Measurements from ENCODE around the gene CHERP.
"Not testable (repeated sequence)": the region's sequence is repeated elsewhere in the genome, so short reads cannot be mapped to it uniquely, and the experiment has no call there.

Gene CHERP

GRCh38 chr19:16520074-16520973, 21.9 kb downstream of the CHERP start:
- no peak for DNase-seq (ENCODE audit: low read depth in 2 of 2)

- no peak for DNase-seq (ENCODE audit: low read depth in 2 of 2)
These were observed 23.0 kb downstream of the CHERP start for GRCh38 chr19:16519230-16519687.

- DNase-seq (ENCODE audit: low read depth in 2 of 2), result no peak
These were observed 23.6 kb downstream of the CHERP start for GRCh38 chr19:16518483-16519229.

DNA sequence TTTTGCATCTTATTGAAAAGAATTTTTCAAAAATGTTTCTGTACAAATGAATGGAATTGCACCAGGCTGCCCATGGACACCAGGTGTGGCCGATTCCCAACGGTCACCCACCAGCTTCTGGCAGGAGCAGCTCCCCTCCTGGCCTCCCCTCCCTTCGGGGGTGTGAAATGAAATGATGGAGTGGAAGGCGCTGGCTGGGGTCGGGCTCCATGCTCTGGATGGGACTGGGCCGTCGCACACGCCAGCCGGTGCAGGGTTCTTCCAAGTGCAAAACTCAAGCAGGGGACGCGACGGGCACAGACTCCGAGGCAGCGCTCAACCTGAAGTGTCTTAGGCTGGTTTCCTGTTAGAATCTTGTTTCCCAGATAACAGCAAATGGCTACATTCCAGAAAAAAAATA, 24.2 kb downstream of the CHERP start:
- DNase-seq (ENCODE audit: low read depth in 2 of 2), result no peak

GRCh38 chr19:16516923-16517610, 25.2 kb downstream of the CHERP start:
- DNase-seq (ENCODE audit: low read depth in 2 of 2), result no peak

DNA sequence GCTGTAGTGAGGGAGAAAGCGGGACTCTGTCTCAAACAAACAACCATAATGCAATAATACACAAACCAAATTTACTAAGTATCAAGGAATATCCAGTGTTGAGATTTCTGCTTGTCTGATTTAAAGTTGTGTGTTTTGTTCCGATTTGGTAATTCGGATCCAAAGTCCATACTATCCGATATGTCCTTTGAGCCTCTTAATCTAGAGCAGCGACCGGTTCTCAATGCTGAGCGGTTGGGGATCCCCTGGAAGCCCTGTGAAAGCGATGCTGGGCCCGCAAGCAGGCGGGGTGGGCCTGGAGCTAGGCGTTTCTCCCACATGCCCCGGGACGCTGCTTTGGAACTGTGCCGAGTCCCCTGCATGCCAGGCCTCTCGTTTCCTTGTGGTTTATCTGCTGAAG, 25.9 kb downstream of the CHERP start:
- no peak for DNase-seq (ENCODE audit: low read depth in 2 of 2)

DNA sequence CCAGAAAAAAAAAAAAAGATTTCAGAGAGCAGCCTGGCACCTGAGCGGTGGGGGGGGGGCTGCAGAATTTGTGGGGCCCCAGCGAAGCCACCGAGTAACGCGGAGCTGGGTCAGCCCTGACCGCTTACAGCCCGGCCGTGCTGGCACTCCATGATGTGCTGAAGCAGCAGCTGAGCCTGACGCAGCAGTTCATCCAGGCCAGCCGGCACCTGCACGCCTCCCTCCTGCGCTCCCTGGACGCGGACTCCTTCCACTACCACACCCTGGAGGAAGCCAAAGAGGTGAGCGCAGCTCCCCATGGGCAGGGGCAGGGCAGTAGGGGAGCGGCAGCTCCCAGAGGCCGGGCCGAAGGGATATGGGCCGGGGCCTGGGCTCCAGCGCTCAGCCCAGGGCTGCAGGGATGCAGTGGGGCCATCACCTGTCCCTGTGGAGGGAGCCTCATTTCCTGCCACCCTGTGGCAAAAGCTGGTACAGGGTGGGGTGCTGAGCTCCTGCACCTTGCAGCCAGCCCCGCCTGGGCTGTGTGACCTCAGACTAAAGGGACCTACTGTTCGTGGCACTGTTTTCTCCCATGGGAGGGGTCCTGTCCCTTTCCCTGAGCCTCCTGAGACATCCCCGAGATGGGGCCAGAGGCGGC, 27.7 kb downstream of the CHERP start:
- DNase-seq (ENCODE audit: low read depth in 2 of 2), result no peak

DNA sequence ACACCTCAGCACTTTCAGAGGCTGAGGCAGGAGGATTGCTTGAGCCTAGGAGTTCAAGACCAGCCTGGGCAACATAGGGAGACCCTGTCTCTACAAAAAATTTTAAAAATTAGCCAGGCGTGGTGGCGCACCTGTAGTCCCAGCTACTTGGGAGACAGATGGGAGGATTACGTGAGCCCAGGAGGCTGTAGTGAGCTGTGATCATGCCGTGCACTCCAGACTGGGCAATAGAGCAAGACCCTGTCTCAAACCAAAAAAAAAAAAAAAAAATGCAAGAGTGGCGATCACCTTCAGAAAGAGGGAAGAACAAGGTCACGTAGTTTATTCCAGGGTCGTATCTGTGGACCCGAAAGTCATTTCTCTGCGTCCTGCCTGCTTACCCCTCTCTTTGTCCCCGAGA, 29.6 kb downstream of the CHERP start:
- DNase-seq (ENCODE audit: low read depth in 2 of 2), result not testable (repeated sequence)

DNA sequence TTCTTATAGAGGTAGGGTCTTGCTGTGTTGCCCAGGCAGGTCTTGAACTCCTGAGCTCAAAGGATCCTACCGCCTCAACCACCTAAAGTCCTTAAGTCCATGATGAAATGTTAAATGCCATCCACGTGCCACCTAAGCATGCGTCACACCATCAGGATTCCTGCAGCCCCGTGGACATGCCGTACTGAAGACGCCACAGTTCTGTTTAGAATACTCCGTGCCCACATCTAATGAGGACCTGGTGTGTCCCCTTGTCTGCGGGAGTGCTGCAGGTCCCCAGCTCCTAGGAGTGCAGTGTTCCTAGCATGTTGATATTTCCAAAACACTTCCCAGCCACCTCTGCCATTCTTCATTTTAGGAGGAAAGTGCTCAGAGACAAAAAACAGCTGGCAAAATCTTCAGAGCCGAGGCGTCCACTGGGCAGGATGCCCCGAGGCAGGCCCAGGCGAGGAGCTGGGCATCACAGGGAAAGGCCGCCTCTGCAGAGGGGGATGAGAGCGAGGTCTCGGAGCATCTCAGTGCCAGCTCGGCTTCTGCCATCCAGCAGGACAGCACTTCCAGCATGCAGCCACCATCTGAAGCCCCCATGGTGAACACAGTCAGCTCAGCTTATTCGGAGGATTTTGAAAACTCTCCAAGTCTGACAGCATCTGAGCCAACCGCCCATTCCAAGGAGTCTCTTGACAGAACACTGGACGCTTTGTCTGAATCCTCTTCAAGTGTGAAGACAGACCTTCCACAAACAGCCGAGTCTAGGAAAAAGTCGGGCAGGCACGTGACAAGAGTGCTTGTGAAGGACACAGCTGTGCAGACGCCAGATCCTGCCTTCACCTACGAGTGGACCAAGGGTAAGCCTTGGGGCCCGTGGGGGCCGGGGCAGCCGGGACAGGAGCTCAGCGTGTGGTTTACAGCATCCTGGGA, 32.8 kb downstream of the CHERP start:
- DNase-seq (ENCODE audit: low read depth in 2 of 2), result no peak

DNA sequence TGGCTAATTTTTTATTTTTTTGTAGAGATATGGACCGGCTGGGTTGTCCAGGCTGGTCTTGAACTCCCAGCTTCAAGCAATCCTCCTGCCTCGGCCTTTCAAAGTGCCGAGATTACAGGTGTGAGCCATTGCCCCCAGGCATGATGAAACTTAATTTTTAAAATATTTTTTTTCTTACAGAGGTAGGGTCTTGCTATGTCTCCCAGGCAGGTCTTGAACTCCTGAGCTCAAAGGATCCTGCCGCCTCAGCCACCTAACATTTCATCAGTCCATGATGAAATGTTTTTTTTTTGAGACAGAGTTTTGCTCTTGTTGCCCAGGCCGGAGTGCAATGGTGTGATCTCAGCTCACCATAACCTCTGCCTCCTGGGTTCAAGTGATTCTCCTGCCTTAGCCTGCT, 33.7 kb downstream of the CHERP start:
- no peak for DNase-seq (ENCODE audit: low read depth in 2 of 2)

- DNase-seq (ENCODE audit: low read depth in 2 of 2), result no peak
These were observed 35.3 kb downstream of the CHERP start for GRCh38 chr19:16506961-16507360.

DNA sequence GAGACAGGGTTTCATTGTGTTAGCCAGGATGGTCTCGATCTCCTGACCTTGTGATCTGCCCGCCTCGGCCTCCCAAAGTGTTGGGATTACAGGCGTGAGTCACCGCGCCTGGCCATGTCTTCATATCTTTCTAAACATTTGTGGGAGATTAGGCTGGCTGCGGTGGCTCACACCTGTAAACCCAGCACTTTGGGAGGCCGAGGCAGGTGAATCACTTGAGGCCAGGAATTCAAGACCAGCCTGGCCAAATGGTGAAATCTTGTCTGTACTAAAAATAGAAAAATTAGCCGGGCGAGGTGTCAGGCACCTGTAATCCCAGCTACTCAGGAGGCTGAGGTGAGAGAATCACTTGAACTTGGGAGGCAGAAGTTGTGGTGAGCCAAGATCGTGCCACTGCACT, 36.1 kb downstream of the CHERP start:
- not testable (repeated sequence) for DNase-seq (ENCODE audit: low read depth in 2 of 2)

GRCh38 chr19:16504271-16504670, 38.0 kb downstream of the CHERP start:
- no peak for DNase-seq (ENCODE audit: low read depth in 2 of 2)

GRCh38 chr19:16497837-16498236, 44.4 kb downstream of the CHERP start:
- DNase-seq (ENCODE audit: low read depth in 2 of 2), result no peak

DNA sequence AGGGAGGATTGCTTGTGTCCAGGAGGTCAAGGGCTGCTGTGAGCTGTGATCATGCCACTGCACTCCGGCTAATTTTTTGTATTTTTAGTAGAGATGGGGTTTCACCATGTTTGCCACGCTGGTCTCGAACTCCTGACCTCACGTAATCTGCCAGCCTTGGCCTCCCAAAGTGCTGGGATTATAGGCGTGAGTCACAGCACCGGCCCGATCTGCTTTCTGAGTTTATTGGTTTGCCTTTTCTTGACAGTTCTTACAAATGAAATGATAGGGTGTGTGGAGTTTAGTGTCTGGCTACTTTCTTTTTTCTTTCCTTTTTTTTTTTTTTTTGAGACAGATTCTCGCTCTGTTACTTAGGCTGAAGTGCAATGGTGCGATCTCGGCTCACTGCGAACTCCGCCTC, 45.2 kb downstream of the CHERP start:
- no peak for DNase-seq (ENCODE audit: low read depth in 2 of 2)

DNA sequence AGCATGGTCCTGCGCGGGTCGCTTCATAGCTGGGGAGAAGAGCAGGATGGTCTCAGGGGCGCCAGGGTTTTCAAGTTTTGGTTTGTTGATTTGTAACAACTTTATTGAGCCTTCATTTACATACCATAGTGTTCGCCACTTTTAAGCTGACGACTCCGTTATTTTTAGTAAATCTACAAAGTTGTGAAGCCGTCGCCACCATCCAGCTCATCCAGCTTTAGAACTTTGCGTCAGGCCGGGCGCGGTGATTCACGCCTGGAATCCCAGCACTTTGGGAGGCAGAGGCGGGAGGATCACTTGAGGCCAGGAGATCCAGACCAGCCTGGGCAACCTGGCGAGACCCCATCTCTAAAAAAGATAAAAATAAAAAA, 45.6 kb downstream of the CHERP start:
- DNase-seq (ENCODE audit: low read depth in 2 of 2), result no peak

GRCh38 chr19:16495982-16496612, 46.1 kb downstream of the CHERP start, which contains the start of the genes C19orf44 and CALR3:
Gene C19orf44 (plus strand): TSS chr19:16496394. CDS start chr19:16500793, 4,399 bp downstream.
Gene CALR3 (minus strand): TSS chr19:16496167. CDS start chr19:16496129, 38 bp downstream.
- peak; percentile 96 for DNase-seq (ENCODE audit: low read depth in 2 of 2)

- not testable (repeated sequence) for DNase-seq (ENCODE audit: low read depth in 2 of 2)
These were observed 55.8 kb downstream of the CHERP start for GRCh38 chr19:16486476-16486875.

DNA sequence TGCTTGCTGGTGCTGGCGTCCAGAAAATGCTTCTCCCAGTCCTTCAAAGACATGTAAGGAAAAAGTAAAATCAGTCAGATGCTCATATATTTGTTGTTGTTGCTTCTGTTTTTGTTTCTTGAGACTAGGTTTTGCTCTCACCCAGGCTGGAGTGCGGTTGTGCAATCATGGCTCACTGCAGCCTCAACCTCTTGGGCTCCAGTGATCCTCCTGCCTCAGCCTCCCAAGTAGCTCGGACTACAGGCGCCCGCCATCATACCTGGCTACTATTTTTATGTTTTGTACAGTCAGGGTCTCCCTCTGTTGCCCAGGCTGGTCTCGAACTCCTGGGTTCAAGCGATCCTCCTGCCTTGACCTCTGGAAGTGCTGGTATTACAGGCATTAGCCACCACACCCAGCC, 59.5 kb downstream of the CHERP start:
- no peak for DNase-seq (ENCODE audit: low read depth in 2 of 2)

- no peak for DNase-seq (ENCODE audit: low read depth in 2 of 2)
These were observed 64.9 kb downstream of the CHERP start for GRCh38 chr19:16477311-16477710.
